NCI-H774 (cell line): ENCODE results near the gene UTF1.

Source experiments
- DNase-seq: peaks from one replicate; lab custom pipeline; 2025; lab: John Stamatoyannopoulos, UW

The UTF1 gene

DNA sequence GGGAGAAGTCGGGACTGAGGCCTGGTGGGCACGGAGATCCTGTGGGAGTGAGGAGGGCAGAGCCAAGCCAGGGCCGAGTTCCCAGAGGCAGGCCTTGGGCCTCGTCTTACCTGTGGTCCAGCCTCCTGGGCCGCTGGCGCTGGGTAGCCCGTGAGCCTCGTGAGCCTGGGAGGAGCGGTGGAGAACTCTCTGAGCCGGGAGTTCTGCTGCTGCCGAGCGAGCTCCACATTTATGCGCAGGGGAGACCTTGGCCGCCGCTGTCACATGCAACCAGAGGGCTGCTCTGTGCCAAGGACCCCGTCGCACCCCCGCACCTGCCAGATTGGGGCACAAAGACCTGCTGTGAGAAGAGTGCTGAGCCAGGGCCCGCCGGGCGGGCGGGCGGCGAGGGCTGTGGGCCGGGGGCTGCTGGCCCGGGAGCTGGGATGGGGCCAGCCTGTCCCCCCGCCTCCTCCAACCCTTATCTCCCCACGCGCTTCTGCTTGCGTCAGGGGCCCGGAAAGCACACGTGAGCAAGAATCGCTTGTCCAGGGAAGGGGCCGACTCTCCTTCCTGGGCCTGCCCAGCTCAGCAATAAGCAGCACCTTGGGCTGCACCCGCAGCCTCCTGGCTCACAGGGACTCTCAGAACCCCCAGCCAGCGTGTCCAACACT is 17.8 kb downstream of the UTF1 start:
- DNase-seq = no peak

DNA sequence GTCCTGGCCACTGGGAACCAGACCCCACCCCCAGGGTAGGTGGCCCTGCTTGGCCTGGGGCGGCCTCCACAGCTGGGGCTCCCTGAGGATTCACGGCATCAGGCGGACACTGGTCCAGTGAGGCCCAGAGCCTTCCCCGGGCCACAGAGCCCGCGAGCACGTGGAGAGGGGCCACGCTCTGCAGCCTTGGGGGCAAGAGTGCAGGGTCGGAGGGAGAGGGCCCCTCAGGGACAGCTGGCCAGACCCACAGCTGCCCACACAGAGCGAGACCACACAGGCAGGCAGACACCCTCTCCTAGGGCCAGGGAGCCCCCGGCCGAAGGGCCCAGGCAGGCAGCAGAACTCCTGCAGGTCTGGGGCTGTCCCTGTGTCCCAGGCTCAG is 18.3 kb downstream of the UTF1 start:
- no peak for DNase-seq

DNA sequence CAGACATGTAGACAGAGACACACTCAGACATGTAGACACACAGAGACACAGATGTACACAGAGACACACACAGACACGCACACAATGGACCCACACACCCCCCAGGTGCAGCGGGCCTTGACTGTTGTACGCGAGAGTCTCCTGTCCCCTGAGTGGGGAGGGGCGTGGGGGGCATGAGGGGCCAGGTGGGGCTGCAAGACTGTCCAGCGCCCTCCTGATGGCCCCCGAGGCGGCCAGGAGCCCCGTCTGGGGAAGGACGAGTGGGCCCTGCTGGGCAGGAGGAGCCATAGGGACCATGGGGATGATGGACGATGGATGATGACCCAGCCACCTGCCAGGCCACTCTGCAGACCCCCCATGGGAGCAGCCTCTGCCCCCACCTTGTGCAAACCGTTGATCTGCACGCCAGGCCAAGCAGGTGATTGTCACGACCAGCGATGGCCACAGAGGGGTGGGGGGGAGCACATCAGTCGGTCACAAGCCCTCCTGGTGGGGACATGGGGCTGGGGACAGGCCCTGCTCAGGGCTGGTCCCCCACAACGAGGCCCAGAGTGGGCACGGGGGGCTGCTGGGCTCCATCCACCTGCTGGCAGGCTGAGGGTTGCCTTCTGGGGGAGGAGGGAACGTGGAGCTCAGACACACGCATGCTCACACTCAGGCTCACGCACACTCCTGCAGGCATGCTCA is 19.2 kb downstream of the UTF1 start:
- no peak for DNase-seq

DNA sequence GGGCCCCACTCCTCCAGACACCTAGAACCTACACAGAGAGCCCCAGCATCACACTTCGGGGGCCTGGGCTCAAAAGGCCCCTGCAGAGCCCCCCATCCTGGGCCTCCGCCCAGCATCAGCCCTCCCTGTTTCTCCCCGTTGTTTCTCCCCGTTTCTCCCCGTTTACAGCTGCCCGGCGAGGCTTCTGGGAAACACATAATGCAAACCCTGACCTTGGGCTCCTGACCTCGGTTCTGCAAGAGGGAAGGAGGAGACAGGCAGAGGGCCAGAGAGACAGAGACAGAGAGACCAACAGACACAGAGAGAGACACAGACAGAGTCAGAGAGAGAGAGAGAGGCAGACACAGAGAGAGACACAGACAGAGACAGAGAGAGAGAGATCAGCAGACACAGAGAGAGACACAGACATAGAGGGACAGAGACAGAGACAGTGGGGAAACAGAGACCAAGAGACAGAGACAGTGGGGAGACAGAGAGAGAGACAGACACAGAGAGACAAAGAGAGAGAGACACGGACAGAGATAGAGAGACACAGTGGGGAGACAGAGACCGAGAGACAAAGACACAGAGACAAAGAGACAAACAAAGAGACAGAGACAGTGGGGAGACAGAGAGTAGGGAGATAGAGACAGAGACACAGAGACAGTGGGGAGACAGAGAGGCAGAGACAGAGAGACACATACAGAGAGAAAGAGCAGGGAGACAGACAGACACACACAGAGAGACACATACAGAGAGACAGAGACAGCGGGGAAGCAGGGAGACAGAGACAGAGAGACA is 20.1 kb downstream of the UTF1 start:
- no peak for DNase-seq

DNA sequence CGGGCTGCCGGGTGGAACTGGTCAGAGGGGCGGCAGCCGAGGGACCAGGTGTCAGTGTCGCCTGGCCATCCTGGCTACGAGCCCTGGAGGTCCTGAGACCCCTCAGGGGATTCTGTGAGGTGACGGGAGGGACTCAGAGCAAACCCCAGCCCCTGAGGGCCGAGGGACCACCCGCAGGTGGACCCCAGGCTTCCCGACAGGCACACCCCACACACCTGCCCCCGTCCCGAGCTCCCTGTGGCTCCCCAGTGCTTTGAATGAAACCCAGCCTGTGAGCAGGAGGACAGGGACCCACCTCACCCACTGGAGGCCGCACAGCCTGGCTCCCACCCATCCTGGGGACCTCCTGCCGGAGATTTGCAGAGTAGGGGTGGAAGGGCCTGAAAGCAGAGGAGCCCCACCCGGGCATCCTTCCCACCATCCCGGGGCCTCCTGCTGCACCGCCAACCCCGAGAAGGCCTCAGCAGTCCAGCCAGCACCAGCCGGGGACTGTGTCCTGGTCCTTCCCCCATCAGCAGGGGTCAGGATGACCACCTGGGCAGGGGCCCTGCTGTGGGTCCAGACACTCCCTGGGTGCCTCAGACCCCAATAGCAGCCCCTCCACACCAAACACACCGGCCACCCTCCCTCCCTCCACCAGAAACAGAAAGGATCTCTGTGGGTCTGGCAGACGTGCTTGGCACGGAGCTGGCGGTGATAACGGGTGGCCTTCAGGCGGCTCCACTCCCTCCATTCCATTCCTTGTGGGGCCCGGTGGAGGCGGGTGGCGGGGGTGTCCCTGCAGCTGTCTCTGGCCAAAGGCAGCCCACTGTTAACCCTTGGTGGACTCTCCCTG is 21.6 kb downstream of the UTF1 start:
- no peak for DNase-seq

DNA sequence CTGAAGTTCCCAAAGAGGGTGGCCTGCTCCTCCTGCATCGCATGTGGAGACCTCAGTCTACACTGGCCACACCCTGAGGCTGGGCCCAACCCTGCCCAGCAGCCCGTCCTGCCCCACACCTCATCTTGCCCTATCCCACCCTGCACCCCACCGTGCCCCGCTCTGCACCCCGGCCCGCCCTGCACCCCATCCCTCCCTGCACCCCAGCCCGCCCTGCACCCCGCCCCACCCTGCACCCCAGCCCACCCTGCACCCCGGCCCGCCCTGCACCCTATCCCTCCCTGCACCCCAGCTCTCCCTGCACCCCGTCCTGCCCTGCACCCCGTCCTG is 22.2 kb downstream of the UTF1 start:
- no peak for DNase-seq

DNA sequence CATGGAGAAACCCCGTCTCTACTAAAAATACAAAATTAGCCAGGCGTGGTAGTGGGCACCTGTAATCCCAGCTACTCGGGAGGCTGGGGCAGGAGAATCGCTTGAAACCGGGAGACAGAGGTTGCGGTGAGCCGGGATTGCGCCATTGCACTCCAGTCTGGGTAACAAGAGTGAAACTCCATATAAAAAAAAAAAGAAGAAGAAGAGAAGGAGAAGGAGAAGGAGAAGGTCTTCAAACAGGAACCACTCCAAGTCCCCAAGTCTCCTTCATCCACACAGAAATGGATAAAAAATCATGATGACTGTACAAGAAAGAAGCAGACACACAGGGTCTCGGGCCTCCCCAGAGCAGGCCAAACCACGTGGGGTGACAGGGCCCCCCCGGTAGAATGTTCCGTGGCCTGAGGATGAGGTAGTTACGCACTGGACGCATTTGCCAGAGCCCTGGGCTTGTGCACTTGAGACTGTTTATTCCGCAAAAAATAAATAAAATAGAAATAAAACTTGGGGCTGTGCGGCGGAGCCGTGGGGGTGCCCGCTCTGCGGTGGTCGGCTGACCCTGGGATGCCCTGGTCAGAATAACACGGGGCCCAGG is 23.4 kb downstream of the UTF1 start:
- DNase-seq = no peak

DNA sequence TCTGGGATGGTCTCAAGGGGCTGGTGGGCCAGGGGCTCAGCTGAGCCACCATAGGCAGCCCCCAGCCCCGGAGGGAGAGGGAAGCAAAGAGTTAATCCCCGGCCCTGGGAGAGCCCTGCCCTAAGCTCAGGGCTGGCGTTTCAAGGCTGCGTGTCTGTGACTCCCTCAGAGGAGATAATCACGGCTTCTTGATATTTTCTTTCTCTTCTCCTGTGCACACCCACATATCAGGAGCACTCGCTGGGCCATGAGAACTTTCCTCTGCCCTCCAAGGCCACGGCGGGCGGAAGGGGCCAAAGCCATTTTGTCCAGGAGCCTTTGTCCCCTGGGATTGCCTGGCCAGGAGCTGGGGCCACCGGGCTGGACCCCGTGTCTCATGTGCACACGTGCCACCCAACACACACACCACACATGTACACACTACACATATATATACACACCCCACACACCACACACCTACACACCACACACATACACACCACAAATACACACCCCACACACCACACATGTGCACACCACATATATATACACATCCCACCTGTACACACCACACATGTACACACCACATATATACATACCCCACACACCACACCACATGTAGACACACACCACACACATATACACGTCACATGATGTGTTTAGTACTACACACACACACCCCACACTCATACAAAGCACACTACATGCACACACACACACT is 24.6 kb downstream of the UTF1 start:
- no peak for DNase-seq

DNA sequence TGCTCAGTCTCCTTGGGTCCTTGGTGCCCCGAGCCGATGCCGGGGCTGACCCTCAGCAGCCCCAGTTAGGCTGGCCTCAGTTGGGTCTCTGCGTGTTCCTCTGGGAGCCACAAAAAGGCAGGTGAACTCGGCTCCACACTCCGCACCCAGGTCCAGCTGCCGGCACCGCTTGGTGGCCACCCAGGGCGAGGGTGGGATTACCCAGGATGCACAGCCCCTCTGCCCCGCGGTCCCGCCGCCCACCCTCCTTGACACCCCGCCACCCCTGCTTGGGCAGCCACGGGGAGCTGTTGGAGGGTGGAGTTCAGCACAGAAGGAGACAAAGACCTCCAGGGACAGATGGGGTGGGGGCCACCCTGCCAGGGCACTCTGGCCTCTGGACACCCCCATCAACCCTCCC is 25.3 kb downstream of the UTF1 start:
- no peak for DNase-seq

DNA sequence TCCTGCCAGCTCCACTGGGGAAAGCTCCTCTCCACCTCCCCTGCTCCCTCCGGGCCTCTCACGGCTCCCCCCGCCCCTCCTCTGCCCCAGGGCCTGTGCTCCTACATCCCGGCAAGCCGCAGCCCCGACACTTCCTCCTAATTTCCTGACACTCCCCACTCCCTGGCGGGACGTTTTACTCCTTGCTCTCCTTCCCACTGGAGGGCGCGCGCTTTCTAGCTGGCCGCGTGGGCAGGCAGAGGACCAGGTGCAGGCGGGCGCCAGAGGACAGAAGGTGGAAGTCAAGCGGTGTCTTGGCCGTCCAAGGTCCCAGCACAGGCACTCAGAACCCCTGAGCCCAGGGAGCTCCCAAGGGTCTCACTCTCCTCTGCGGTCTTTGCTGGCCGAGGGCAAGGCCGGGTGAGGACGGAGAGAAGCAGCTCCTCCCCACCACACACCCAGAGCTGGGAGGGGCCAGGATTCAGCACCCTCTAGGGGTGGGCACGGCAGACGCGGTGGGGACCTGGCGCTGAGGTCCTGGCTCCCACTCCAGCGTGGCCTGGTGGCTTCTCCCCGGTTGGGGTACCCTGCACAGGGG is 27.6 kb downstream of the UTF1 start:
- no peak for DNase-seq

DNA sequence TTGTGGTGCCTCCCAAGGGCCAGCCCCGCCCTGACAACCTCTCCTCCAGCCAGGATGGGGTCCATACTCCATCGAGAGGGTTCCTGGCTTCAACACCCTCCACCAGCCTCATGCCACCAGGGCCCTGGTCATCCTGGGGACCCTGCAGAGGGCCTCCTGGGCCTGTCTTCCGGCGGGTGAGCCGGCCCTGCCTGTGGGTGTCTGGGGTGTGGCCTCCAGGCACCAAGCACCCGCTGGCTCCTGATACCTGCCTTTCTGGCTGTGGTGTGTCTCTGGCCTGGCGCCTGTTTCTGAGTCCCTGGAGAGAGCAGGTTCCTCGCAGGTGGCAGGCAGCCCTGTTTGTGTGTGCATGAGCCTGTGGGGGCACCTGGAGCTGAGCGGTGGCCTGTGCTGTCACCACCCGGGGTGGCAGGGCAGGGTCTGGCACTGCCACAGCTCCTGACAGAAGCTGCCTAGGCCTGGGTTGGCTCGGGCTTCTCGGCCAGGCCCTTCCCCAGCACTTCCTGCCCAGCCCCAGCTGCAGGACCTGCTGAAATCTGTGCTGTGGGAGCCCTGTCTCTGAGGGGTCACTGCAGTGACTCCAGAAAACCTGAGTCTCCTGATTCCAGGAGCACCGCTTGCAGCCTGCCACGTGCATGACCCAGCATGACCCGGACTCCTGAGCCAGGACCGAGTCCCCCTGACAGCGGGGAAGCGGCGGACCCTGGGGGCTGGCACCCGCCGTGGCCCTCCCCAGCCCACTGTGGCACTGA is 28.2 kb downstream of the UTF1 start:
- no peak for DNase-seq

DNA sequence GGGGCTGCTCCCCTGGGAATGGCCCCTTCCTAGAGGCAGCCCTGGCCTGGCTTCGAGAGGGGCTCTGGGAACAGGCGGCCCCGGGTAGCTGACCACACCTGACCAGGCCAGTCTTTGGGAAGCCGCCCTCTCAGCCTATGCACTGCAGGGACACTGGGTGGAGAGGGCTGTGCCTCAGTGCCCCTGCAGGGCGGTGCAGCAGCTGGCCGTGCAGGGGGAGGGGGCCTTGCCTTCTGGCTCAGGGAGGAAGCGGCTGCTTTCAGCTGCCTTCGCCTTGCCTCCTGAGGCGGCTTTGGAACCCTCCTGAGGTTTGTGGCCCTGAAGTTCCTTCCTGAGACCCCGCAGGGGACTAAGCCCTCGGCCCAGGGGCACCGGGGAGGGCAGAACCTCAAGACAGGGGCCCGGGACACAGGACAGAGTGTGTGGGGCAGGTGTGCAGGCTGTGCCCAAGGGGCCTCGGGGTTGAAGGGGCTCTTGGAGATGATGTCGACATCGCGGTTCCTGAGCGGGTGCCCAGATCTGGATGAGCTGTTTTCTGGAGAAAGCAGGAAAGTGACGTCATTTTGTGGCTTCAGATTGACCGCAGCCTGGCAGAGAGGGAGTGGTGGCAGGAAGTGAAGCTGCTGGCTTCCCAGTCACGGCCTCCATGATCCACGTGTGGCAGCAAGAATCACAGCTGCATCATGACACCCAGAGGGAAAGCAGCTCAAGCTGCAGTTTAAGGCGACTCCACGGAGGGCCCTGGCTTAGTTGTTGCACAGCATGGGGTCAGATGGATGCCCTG is 29.0 kb downstream of the UTF1 start:
- no peak for DNase-seq

DNA sequence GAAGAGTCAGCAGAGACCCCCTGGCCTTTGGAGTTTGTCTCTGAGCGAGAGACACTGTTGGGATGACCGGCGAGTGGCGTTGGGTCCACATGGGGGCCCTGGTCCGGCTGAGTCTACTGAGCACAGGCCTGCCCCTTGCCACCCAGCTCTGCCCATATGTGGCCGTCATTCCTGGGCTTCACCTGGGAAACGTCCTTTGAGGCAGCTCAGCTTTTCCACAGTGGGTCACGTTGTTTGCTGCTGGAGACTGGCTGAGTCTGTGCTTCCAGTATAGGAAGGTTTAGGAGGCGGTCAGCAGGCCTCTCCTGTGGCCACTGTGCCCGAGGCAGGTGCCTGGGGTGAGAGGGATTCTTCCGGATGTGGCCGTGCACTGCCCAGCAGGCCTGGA is 29.6 kb downstream of the UTF1 start:
- no peak for DNase-seq

DNA sequence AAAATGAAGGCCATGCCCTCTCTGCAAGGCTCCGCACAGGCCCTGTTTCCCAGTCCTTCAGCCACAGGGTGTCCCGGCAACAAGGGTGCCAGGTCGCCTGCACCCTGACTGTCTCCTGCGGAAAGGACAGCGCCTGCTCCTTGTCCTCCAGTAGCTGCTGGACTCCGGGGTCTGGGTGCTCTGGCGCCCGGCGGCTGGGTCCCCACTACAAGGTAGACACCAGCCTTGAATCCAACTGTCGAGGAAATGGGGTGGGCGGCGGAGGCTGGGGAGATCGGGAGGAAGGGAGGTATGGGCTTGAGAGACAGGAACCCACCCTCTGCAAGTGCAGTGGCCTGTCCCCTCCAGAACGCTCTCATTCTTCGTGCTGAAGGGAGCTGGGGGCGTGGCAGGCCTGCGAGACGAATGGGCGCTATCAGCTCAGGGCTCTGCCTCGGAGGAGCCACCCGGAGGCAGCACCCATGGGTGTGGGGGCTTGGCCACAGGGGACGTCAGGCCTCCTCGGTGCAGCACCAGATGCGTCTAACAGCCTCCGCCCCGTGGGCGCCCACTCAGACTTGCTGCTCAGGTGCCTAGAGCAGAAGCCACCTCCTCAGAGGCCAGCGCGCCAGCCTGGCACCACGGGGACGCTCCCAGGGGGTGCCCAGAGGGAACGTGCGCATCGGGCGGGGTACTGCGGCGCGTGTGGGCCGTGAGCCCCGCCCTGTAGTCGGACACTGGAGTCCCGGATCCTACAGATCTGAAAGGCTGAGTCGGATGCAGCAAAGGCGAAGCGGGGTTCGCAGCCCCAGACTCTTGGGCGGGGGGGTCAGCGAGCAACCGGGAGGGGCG is 31.1 kb downstream of the UTF1 start:
- DNase-seq = no peak

DNA sequence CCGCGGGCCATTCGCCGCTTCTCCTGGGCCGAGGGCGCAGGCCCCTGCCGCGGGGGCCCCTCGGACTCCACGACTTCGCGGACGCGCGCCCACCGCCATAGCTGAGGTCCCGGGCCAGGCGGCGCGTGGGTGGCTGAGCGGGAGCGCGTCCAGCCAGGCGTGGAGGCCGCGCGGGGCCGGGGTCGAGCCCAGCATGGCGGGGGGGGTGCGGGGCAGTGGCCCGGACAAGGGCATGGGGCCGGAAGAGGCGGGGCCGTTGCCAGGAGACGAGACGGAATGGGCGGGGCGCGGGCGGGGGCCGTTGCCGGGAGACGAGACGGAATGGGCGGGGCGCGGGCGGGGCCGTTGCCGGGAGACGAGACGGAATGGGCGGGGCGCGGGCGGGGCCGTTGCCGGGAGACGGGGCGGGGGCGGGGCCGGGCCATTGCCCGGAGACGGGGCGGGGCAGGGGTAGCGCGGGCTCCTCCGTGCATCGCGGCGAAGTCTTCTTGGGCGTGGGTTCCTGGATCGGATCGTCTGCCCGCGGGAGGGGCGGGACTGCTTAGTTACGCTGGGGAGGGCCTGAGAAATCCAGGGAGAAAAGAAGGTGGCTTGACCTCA is 31.8 kb downstream of the UTF1 start:
- DNase-seq = peak; percentile 23

DNA sequence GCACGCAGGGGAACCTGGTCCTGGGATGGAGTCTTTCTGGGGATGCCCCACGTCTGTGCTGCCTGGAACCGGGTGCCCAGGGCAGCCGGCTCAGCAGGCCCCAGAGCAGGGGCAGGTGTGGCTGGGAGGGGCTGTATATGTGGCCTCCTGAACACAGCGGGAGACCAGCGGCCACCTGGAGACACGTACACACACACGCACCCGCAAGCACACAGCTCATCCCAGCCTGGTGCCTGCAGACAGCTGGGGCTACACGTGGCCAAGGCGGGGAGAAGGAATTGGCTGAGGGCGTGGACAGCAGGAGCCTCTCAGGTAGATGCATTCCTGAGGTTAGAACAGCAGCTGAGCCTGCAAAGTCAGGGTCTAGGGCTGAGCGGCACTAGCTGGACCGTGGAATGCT is 32.7 kb downstream of the UTF1 start:
- peak; percentile 11 for DNase-seq

DNA sequence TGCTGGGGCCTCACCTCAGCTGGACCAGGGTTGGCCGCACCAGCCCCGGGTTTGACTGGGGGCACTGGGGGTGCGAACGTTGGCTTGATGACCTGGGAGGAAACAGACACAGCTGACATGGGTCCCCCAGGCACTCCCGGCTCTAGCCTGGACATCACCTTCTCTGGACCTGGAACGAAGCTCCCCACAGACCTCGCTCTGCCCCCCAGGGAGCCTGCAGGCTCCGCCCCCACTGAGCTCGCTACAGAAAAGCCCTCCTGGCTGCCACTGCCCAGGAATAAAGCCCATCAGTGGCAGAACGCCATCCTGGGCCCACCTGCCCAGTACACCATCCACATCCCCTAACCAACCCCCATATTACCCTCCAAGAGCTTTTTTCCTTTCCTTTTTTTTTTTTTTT is 33.7 kb downstream of the UTF1 start:
- no peak for DNase-seq

DNA sequence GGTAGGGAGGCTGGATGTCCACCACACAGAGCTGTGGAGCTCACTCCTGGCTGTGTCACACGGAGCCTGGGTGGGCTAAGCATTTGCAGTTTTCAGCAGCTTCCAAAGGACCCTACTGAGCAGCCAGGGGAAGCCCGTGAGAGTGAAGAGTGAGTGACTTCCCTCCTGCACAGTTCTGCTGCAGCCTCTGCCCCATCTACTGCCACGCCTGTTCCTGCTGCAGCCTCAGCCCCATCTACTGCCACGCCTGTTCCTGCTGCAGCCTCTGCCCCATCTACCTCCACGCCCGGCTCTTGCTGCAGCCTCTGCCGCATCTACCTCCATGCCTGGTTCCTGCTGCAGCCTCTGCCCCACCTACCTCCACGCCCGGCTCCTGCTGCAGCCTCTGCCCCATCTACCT is 34.4 kb downstream of the UTF1 start:
- no peak for DNase-seq
